ENCODE results near the gene DLGAP1. TPM values are rescaled to one million over a fixed set of nuclear protein-coding genes. Genes with fewer than 3 reads are reported as not detected.

Gene DLGAP1
- total RNA-seq, 1 donor from 2014 or later, result 18.5 TPM

GRCh38 chr18:4251873-4252272, 203.2 kb downstream of the DLGAP1 start:
- H3K9me3 Mint-ChIP-seq, result no peaks in the 10 kb centered on the region
- TF ChIP-seq EZH2phosphoT487 (IDR thresholded peaks at IDR 0.05), result no peak
- no peak for TF ChIP-seq CTCF (IDR thresholded peaks at IDR 0.05)
- TF ChIP-seq EZH2 (IDR thresholded peaks at IDR 0.05), result no peak

GRCh38 chr18:4251206-4251605, 203.9 kb downstream of the DLGAP1 start:
- DNase-seq (ENCODE audit: low spot score), result no peak
- Mint-ChIP-seq H3K9me3 (no peaks in the 10 kb centered on the region), H3K27ac (no peak overlapping the region), H3K4me3 (no peak overlapping the region), H3K36me3 (no peaks in the 10 kb centered on the region), H3K27me3 (ENCODE audit: insufficient read depth, low read depth) (no peaks in the 10 kb centered on the region), H3K4me1 (peaks cover 34% of the 10 kb centered on the region)
- Histone ChIP-seq H3K27ac (no peak overlapping the region), H3K36me3 (no peaks in the 10 kb centered on the region), H2AFZ (replicated peaks) (no peak overlapping the region), H4K20me1 (ENCODE audit: low read depth) (no peaks in the 10 kb centered on the region), H3K9ac (no peak overlapping the region), H3K4me2 (no peak overlapping the region), H3K9me3 (ENCODE audit: low read depth) (no peaks in the 10 kb centered on the region), H3K27me3 (no peaks in the 10 kb centered on the region), H3F3A (ENCODE audit: low read depth) (peaks cover 4% of the 10 kb centered on the region), H3K79me2 (ENCODE audit: low read depth) (peaks cover 13% of the 10 kb centered on the region), H3K4me1 (peaks cover 26% of the 10 kb centered on the region), H3K4me3 (no peak overlapping the region)
- TF ChIP-seq EZH2 (IDR thresholded peaks at IDR 0.05), result no peak
- TF ChIP-seq CTCF (IDR thresholded peaks at IDR 0.05), result no peak
- no peak for TF ChIP-seq EZH2phosphoT487 (IDR thresholded peaks at IDR 0.05)

More at GRCh38 chr18:4251873-4252272, 203.2 kb downstream of the DLGAP1 start:
- H3K27ac ChIP-seq, result no peak overlapping the region
- H2AFZ ChIP-seq (replicated peaks), result no peak overlapping the region
- Mint-ChIP-seq H3K27ac (no peak overlapping the region), H3K4me3 (no peak overlapping the region), H3K4me1 (peaks cover 34% of the 10 kb centered on the region), H3K36me3 (no peaks in the 10 kb centered on the region), H3K27me3 (ENCODE audit: insufficient read depth, low read depth) (no peaks in the 10 kb centered on the region)
- DNase-seq (ENCODE audit: low spot score), result no peak
- no peaks in the 10 kb centered on the region for H3K9me3 ChIP-seq (ENCODE audit: low read depth)
- H3K4me2 ChIP-seq, result no peak overlapping the region
- no peaks in the 10 kb centered on the region for H4K20me1 ChIP-seq (ENCODE audit: low read depth)
- H3F3A ChIP-seq (ENCODE audit: low read depth), result peaks cover 4% of the 10 kb centered on the region
- no peaks in the 10 kb centered on the region for H3K27me3 ChIP-seq
- H3K79me2 ChIP-seq (ENCODE audit: low read depth), result peaks cover 11% of the 10 kb centered on the region
- no peak overlapping the region for H3K4me3 ChIP-seq
- H3K9ac ChIP-seq, result no peak overlapping the region
- H3K36me3 ChIP-seq, result no peaks in the 10 kb centered on the region
- peaks cover 26% of the 10 kb centered on the region for H3K4me1 ChIP-seq

GRCh38 chr18:4250141-4250540, 205.0 kb downstream of the DLGAP1 start:
- Mint-ChIP-seq H3K9me3 (no peaks in the 10 kb centered on the region), H3K27ac (no peak overlapping the region), H3K4me1 (peaks cover 26% of the 10 kb centered on the region), H3K27me3 (ENCODE audit: insufficient read depth, low read depth) (no peaks in the 10 kb centered on the region), H3K4me3 (no peak overlapping the region), H3K36me3 (no peaks in the 10 kb centered on the region)
- Histone ChIP-seq H2AFZ (replicated peaks) (no peak overlapping the region), H3K27ac (no peak overlapping the region), H3K9me3 (ENCODE audit: low read depth) (no peaks in the 10 kb centered on the region), H3K4me3 (no peak overlapping the region), H3K36me3 (no peaks in the 10 kb centered on the region), H3K27me3 (no peaks in the 10 kb centered on the region), H3K4me1 (peaks cover 25% of the 10 kb centered on the region), H3F3A (ENCODE audit: low read depth) (peaks cover 2% of the 10 kb centered on the region), H3K79me2 (ENCODE audit: low read depth) (peaks cover 13% of the 10 kb centered on the region), H3K9ac (no peak overlapping the region), H3K4me2 (no peak overlapping the region), H4K20me1 (ENCODE audit: low read depth) (no peaks in the 10 kb centered on the region)
- no peak for TF ChIP-seq CTCF (IDR thresholded peaks at IDR 0.05)
- no peak for TF ChIP-seq EZH2phosphoT487 (IDR thresholded peaks at IDR 0.05)
- TF ChIP-seq EZH2 (IDR thresholded peaks at IDR 0.05), result no peak
- no peak for DNase-seq (ENCODE audit: low spot score)
